Loucy (cell line): ENCODE results near the gene SDHD.

ENCODE experiments used
- H2AFZ ChIP-seq: fragments of 200-600 bp; sonication (generic); 2 replicates; pipeline ENCODE4 v1.6.0; 2016; ENCODE audit warnings: antibody characterized with exemption, mild to moderate bottlenecking, low read length, moderate library complexity
- H3F3A ChIP-seq: fragments of 200-600 bp; 2 replicates; pipeline ENCODE4 v1.6.0; 2016; ENCODE audit warnings: antibody characterized with exemption, low read depth, mild to moderate bottlenecking
- H3K27me3 ChIP-seq: fragments of 200-600 bp; sonication (generic); 2 replicates; pipeline ENCODE4 v1.6.1; 2014; ENCODE audit warnings: low read length, mild to moderate bottlenecking; ENCODE audit not compliant: insufficient read depth, poor library complexity, severe bottlenecking
- H3K36me3 ChIP-seq: fragments of 200-600 bp; sonication (generic); 2 replicates; pipeline ENCODE4 v1.6.1; 2016; ENCODE audit warnings: low read length; ENCODE audit not compliant: insufficient read depth
- H3K4me1 ChIP-seq: fragments of 200-600 bp; sonication (generic); 2 replicates; pipeline ENCODE4 v1.5.1; 2014; ENCODE audit warnings: low read length, mild to moderate bottlenecking; ENCODE audit not compliant: insufficient read depth, poor library complexity, severe bottlenecking
- H3K4me2 ChIP-seq: fragments of 200-600 bp; sonication (generic); 2 replicates; pipeline ENCODE4 v1.6.0; 2014; ENCODE audit warnings: antibody characterized with exemption, low read length, low read depth, mild to moderate bottlenecking; ENCODE audit not compliant: poor library complexity, severe bottlenecking
- H3K4me3 ChIP-seq: fragments of 200-600 bp; sonication (generic); 2 replicates; pipeline ENCODE4 v1.5.1; 2014; ENCODE audit warnings: low read length, mild to moderate bottlenecking, mixed read lengths; ENCODE audit not compliant: poor library complexity, severe bottlenecking
- H3K79me2 ChIP-seq: fragments of 200-600 bp; sonication (generic); 2 replicates; pipeline ENCODE4 v1.6.1; 2014; ENCODE audit warnings: low read length; ENCODE audit not compliant: insufficient read depth
- H3K9ac ChIP-seq: fragments of 200-600 bp; sonication (generic); 2 replicates; pipeline ENCODE4 v1.6.0; 2014; ENCODE audit warnings: mild to moderate bottlenecking, low read depth, low read length, moderate library complexity; ENCODE audit not compliant: poor library complexity, severe bottlenecking
- H3K9me2 ChIP-seq: fragments of 200-600 bp; sonication (generic); replicated peaks from 2 replicates; pipeline ENCODE4 v1.6.1; 2016; ENCODE audit warnings: low read depth, low read length, mixed read lengths
- H3K9me3 ChIP-seq: fragments of 200-600 bp; sonication (generic); 2 replicates; pipeline ENCODE4 v1.6.1; 2014; ENCODE audit warnings: mild to moderate bottlenecking, antibody characterized with exemption, low read length, low read depth; ENCODE audit not compliant: insufficient read depth
- H4K20me1 ChIP-seq: fragments of 200-600 bp; sonication (generic); 2 replicates; pipeline ENCODE4 v1.6.0; 2014; ENCODE audit warnings: antibody characterized with exemption, low read length, mild to moderate bottlenecking; ENCODE audit not compliant: insufficient read depth, poor library complexity, severe bottlenecking
- EZH2phosphoT487 ChIP-seq: fragments of 200-600 bp; IDR thresholded peaks from 2 replicates; pipeline ENCODE4 v1.6.1; 2018; ENCODE audit warnings: antibody characterized with exemption, mild to moderate bottlenecking, moderate library complexity, borderline replicate concordance
- TF ChIP-seq, protein P1 (sequence below): fragments of 200-600 bp; sonication (generic); conservative IDR thresholded peaks from 2 replicates; pipeline ENCODE4 v1.5.1; 2014; ENCODE audit warnings: mild to moderate bottlenecking, antibody characterized with exemption, low read length

The SDHD gene

DNA sequence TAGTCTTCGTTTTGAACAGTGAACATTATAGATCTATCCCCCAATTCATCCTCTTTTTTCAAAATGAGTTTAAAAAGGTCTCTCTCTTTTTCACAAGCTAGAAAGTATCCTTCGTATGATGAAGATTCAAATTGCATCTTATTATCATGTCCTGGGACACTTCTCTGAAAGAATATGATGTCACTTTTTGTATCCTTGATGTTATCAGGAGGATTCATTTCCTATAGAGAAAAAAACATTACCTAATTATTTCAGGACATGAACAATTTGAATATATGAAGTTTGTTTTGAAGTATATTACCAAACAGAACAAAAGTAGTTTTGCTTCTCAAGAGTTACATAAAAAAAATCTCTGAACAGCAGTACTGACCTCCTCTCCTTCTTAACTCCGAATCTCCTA is 56.9 kb downstream of the SDHD start:
- Histone ChIP-seq H4K20me1 (no peaks in the 10 kb centered on the region), H3K4me3 (no peak overlapping the region), H3K4me2 (no peak overlapping the region), H3K9ac (no peak overlapping the region), H3K79me2 (no peaks in the 10 kb centered on the region), H3K9me2 (no peaks in the 10 kb centered on the region), H3F3A (no peaks in the 10 kb centered on the region), H2AFZ (no peak overlapping the region), H3K36me3 (no peaks in the 10 kb centered on the region), H3K4me1 (no peaks in the 10 kb centered on the region), H3K27me3 (no peaks in the 10 kb centered on the region), H3K9me3 (no peaks in the 10 kb centered on the region)
- no peak for TF ChIP-seq EZH2phosphoT487
- TF ChIP-seq, protein P1, sequence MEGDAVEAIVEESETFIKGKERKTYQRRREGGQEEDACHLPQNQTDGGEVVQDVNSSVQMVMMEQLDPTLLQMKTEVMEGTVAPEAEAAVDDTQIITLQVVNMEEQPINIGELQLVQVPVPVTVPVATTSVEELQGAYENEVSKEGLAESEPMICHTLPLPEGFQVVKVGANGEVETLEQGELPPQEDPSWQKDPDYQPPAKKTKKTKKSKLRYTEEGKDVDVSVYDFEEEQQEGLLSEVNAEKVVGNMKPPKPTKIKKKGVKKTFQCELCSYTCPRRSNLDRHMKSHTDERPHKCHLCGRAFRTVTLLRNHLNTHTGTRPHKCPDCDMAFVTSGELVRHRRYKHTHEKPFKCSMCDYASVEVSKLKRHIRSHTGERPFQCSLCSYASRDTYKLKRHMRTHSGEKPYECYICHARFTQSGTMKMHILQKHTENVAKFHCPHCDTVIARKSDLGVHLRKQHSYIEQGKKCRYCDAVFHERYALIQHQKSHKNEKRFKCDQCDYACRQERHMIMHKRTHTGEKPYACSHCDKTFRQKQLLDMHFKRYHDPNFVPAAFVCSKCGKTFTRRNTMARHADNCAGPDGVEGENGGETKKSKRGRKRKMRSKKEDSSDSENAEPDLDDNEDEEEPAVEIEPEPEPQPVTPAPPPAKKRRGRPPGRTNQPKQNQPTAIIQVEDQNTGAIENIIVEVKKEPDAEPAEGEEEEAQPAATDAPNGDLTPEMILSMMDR = no peak
